ENCODE measurements around the gene GATAD2A.
"Not testable (repeated sequence)": the region's sequence is repeated elsewhere in the genome, so short reads cannot be mapped to it uniquely, and the experiment has no call there.

Gene GATAD2A

DNA sequence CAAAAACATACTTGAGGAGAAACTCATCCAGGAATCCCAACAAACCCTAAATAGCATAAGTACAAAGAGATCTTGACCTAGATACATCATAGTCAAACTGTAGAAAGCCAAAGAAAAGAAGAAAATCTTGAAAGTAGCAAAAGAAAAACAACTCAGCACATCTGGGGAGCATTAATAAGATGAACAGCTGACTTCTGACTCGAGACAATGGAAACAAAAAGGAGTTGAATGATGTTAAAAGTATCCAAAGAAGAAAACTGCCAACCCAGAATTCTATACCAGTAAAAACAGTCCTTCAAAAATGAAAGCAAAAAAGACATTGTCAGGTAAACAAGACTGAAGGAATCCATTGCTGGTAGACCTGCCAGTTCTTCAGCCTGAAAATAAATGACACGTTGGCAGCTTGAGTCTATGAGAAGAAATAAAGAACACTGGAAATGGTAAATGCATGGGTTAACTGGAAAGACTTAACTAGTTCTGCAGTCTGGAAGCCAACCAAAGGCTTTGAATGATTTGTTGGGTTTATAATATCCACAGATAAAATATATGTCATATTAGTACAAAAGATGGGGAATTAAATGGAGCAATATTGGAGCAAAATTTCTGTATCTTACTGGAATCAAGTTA is 63.1 kb downstream of the GATAD2A start:
- no peak for DNase-seq

DNA sequence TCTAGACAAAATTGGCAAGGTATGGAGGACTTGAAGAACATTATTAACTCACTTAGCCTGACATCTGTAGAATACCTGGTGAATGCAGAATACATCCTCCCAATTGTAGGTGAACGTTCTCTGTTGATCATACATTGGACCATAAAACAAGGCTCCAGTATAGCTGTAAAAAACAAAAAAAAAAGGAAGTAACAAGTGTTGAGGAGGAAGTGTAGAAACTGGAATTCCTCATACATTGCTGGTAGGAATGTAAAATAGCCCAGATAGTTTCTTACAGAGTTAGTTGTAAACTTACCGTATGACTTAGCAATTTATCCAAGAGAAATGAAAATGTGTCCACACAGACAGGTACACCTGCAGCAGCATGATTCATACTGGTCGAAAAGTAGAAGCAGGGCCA is 65.1 kb downstream of the GATAD2A start:
- DNase-seq = no peak

DNA sequence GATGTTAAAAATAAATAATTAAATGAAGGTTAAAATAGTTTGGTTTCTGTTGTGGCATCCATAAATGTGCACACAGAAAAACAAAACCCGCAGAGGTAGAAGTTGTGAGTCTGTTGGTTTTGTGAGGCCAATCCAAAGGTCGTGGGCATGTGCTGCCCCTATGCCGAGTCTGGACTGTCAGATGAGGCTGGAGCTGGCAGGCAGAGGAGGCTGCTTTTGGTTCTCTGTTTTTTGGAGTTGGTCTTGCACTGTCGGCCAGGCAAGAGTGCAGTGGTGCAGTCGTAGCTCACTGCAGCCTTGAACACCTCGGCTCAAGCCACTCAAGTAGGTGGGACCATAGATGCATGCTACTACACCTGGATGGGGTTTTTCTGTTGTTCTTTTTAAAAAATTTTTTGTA is 66.2 kb downstream of the GATAD2A start:
- no peak for DNase-seq

DNA sequence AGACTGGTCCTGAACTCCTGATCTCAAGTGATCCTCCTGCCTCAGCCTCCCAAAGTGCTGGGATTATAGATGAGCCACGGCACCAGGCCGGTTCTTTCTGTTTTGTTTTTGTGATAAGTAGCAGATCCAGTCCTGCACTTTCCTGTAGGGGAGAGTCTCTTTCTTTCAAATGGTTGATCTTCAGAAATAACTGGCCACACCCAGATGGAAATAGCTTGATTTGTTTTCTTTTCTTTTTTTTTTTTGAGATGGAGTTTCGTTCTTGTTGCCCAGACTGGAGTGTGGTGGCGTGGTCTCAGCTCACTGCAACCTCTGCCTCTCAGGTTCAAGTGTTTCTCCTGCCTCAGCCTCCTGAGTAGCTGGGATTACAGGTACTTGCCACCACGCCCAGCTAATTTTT is 66.6 kb downstream of the GATAD2A start:
- DNase-seq = not testable (repeated sequence)

DNA sequence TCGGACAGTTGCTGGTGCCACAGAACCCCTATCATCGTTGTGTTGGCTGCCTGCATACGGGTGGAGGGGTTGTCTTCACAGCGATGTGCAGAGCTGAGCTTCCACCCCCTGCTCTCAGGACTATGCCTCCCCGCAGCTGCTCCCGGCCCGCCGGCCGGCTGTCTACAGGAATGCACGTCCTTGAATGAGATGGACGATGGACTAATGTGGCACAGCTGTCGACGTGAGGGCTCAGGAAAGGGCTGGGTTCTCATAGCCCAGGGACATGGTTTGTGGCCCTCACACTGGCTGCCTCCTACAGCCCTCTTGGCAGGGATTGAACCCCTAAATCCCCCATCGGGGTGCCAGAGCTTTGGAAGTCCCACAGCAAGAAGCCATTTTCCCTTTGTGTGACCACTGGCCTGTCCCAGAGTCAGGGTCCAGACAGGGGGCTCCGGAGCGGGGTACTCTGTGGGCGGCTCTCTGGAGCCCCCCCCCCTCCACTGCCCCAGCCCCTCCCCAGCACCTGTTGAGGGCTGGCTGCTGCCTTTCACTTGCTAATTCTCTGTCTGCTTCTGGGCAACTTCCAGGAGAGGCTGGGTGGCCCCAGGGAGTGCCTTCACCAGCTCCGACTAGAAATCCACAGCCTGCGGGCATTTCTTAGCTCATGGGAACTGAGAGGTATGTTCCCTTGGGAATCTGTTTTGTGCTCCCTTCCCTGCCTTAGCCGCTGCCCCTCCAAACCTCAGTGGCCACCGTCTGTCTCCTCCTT is 69.7 kb downstream of the GATAD2A start:
- no peak for DNase-seq

DNA sequence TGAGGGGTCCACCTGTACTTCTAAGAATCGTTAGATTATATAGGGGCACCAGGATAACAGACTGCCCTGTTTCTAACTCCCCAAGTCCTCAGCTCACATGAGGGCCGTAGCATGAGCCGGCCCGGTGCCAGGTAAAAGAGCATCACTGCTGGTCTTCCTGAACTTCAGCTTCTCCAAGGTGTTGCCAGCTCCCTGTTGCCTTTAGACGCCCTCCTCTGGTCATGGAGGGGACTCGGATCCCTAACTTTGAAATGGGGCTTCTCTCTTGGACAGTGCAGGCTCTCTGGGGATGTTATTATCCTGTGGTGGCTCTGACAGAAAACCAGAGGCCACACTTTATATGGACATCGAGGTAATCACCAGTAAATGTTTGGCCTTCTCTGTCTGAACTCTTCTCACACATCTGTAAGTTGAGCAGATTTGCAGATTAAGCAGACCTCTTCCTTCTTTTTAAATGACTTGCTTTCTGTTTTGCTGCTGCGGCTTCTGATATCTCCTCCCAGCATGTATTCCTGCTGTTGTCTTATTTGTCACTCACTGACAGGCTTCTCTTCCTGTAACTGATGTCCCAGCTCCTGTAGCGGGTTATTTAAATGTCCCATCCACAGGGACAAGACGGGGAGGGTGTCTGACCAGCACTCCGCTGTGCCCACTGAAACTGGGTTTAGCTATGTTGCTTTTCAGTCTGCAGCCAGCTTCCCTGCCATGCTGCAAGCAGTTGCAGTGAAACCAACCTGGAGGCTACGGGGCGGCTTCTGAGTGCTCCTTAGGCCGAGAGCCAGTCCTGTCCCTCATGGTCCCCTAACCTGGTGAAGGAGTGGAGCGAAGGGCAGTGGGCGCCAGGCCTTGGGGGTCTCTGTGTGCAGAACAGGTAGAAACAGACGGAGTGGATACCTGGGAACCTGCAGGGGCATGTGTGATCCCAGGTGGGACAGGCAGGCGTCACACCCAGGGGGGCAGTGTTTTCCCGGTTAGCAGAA is 70.7 kb downstream of the GATAD2A start:
- no peak for DNase-seq

DNA sequence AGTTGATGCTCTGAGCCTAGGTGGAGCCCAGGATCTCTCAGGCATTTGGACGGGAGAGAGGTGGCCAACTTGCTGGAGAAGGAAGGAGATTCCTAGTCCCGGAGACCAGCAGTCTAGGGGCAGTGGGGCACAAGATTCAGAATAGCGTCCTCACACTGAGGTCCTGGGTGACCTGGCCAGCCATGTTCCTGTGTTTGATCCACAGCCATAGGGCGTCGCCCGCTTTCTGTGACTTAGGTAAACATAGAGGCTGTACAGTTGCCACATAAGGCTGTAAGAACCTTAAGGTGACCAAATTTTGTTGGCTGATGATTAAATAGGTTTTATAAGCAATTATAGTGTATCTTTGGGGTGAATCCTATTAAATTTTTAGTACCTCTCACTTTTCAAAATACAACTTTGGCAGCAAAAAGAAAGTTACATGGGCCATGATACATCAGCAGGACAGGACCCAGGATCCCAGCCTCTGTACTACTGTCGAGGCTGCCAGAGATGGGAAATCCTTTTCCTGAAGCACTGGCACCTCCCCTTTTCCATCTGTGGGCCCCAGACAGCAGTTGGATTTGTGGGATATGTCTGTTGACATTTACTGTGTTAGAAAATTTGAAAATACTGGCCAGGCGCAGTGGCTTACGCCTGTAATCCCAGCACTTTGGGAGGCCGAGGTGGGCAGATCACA is 72.4 kb downstream of the GATAD2A start:
- DNase-seq = no peak

DNA sequence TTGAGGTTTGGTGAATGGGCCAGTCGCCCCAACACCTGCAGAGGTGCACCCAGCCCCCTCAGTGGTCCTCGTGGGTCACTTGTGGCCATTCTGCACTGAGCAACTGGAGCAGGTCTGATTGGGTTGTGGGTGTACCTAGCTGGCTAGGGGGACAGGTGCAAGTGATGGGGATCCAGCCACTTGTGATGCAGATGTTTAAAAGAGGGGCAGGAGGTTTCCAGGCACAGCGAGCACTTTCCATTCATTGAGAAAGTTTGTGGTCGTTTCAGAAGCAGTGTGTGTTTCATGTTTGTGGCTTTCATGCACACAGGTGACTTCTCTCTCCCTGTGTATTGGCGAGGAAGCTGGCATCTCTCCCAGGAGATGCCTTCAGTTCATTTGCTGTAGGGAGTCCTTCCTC is 75.2 kb downstream of the GATAD2A start:
- DNase-seq = no peak

DNA sequence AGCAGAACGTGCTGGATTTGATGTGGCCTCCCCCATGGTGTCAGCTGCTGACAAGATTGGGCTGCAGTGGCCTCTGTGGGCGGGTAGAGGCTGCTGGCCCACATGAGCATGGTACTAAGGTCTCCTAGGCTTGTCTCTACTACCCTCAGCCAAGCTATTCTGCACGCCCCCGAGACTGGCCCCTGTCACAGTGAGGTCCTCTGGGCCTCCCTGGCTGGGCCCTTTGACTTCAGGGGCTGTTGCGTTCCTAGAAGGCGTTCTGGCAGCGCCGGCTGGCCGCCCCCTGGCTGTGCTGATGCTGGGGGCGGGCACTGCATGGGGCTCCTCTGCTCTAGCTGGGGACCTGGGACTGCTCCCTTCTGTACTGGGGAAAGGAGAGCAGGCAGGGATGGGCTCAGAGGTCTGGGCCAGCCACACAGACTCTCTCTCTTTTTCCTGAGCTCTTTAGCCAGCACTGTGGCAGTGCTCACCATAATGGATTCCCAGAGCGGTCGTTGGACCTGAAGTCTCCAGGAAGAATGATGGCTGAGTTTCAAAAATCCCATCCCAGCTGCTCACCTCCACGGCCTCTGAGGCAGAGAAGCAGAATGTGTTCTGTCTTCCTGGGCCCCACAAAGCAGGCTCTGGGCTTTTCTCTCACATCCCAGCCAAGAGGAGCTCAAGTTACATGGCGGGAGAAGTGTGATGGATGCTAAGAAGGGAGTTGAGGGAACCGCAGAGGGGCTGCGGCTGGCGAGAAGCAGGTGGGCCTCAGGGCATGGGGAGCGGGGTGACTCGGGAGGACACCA is 77.5 kb downstream of the GATAD2A start:
- DNase-seq = no peak

DNA sequence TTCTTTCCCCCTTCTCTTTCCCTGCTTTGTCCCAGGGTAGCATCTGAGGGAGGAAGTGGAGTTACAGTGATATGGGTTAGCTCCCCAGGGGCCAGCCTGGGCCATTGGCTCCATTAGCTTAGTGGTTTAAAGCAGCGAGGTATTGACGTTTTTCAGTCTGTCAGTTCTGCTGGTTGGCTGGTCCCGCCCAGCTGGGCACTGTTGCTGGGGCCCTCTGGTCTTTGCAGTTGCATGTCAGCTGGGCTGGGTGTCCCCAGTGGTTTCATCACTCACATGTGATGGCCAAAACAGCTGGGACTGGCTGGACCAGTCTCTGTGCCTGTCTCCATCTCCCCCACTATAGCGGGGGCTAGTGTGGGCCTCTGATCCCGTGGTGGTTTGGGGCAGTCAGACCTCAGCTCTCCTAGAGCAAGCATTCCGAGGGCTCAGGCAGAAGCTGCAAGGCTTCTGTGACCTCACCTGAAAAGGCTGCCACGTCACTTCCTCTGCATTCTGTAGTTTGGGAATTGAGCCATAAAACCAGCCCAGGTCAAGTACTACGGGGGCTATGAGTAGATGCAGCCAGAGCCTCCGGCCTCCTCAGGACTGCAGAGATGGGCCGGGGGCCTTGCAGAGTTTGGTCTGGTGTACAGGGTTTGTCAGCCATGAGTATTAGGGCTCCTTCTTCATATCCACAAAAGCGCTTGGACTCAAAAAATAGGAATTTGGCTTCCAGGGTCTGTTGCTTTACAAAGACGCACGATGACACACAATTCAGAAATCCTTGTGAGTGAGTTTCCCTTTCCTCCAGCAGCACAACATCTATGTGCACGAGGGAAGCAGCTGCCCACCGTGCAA is 79.9 kb downstream of the GATAD2A start:
- no peak for DNase-seq

DNA sequence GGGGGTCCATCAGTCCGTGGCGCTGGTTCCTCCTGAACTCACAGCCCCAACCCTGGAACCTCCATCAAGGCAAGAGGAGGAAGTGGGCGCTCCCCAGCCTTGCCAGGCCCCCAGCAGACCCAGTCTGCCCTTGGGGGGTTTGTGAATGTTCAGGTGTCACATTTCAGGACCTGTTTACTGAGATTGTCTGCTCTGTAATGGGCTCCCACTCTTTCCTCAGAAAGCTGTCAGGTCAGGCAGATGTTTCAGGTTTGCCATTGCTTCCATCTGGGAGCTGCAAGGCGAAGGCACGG is 80.5 kb downstream of the GATAD2A start:
- no peak for DNase-seq

DNA sequence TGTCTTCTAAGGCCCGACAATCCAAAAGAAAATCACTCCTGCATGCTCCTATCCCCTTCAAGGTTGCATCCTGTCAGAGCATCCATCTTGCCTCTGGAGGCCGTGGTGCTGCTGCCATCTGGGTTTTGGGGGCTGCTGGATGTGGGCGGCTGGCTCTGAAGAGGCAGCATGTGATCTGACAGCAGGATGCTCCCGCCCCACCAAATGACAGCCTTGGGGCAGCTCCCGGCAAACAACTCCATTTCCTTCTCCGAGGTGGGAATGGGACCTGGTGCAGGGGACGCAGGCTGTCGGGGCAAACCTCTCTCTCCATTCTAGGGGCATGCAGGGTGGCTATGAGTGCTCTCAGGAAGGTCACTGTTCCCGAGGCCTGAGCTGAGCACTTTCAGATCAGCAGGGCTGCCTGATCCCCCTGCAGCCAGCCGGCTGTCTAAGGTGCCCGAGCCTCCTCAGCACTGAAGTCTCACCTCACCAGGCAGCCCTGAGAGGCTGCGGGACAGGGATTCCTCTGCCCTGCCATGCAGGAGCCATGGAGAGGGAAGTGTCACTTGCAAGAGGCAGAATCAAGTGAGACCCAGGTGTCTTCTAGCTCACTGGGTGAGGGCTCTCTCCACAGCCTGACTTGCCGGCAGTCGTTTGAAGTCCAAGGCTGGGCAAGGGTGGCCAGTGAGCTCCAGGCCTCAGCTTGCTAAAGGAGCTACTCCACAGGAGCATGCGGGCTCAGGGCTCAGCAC is 81.0 kb downstream of the GATAD2A start:
- DNase-seq = no peak

DNA sequence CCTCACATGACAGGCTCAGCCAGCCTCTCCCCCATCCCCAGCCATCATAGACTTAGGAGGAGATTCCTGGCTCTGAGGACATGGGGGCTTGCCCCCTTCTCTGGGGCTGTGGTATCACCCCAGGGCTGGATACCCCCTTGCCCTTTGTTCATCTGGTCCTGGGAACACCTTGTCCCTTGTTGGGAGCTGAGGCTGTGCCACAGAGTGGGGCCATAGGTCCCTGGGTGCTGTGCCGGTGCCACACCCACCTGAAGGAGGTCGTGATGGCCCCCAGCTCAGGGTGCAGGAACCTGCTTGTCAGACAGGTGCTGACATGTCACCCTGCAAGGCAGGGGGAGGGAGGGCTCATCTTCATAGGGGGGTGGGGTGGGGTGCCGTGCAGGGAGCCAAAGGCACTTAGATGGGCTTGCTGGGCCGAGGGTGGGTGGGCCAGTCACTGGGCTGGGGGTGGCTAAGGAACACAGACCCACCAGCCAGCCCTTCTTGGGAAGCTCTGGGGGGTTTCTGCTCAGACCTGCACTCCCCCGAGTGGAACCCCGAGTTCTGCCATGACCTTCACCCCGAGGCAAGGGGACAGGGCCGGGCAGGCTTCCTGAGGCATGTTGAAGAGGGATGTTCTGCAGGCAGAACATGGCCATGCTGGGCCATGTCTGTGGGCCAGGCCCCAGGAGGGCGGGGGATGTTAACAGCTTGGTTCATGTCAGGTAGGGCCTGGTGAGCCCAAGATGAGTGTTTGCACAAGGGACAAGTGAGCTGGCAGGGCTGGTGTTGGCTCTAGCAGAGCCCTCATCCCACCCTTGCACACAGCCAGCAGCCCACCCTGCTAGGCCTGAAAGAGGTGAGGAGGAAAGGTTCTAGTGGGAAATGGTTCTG is 81.8 kb downstream of the GATAD2A start:
- no peak for DNase-seq

DNA sequence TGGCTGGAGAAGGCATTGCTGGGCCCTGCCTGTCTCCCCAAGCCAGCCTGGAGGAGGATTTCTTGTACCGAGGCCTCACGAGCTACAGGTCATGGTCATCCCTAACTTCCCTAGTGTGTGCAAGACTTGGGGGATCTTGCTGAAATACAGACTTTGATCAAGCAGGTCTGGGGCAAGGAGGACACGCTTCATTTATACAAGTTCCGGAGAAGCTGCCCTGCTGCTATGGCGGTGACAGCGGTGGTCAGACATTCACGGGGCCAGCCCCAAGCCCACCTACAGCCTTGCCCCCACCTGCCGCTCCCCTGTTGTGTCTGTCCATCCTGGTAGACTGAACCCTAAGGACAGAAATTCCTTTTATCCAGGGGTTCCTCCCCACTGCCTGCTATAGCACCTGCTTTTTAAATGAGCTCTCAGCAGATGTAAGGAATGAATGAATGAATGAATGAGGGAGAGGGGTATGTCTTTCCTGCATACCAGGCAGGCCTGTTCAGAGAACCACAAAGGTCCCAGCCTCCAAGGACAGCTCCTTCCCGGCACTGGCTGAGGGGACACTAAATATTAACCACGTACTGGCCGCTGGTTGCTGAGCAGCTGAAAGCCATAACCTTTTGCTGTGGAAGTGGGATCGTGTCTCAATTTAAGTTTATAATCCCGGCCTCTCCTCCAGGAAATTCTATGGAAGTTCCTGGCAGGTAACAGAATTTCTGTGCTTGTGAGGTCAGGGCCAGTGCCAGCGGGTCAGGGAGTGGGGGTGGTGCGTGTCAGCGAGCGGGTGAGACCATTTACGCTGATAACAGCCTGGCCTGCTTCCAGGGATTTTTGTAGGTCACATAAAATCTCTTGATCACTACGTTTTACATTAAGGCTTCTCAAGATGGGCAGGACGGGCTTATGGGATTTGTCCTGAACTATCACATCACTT is 82.7 kb downstream of the GATAD2A start:
- DNase-seq = no peak

DNA sequence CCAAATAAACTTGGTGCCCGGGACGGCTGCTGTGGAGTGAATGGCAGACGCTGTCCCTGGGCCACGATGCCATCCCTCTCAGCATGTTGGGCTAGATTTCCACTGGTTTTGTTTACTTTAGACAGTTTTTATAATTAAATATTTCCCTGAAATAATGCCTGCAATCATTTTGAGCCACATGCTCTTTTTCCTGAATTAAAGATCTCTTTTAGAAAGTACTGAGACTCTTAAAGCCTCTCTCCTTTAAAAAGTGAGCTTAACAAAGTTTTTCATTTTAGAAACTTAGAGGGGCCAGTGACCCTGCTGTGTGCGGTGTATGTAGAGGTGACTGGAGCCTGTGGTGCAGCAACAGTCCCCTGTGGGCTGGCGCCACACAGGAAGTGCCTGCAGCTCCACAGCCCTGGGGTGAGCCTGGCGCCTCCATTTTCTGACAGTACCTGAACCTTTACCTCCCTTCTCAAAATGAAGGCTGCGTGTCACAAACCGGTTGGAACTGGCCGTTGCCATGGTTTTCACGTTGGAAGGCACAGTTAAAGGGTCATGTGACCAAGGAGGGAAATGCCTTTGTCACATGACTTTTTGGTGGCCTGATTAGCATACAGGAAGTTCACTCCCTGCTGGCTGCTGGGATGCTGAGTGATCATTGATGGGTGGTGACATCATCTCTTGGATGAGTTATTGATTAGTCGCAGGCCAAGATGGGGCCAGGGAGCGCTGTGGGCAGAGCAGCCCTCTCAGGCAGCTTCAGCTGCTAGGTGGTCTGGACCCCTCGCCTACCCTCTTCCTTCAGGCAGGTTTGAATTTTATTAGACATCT is 83.6 kb downstream of the GATAD2A start:
- peak in 1 of 2 experiments; percentile 37 for DNase-seq

DNA sequence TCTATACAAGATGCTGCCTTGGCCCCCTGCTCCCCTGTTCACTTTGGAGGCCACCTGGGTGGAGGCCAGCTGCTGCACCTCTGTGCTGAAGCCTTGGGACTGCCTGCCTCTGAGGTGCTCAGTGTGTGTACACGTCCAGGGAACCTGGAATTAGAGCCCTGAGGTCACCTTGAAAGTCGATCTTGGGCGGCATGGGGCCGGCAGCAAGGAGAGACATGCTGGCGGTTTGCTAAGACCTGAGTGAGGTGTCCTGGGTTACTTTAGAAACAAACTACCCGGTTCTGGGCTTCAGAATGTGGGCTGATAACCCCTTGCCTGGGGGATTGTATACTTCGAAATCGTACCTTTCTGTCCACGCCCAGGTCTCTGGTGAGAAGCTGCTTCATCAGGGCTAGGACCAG is 84.3 kb downstream of the GATAD2A start:
- DNase-seq = no peak

DNA sequence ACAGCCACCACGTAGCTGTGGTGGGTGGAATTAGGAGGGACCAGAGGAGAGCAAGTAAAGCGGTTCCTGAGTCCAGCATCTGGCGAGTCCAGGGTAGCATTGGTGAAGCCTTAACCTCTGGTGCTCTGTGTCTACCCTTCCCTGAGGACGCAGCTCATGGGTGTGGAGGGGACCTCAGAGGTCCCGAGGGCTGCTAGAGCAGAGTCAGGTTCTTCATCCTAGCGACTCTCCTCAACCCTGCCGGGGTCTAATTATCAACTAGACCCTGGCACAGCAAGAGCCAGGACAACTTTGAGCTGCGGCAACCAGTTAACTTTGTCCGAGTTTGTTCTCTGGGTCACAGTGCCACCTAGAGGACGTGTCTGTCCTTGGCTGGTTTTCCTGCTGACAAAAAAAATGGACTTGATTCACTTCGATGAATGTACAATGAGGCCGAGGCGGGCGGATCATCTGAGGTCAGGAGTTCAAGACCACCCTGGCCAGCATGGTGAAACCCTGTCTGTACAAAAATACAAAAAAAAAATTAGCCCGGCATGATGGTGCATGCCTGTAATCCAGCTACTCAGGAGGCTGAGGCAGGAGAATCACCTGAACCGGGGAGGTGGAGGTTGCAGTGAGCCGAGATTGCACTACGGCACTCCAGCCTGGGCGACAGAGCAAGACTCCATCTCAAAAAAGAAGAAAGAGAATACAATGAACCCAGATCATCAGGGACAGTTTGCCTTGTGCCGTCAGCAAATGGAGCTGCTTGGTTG is 84.9 kb downstream of the GATAD2A start:
- peak; percentile 54 to 62 for DNase-seq

Data from NCI-H2081 (cell line).